Liver (tissue), 3 donors: ENCODE data around the gene SPRN.

Experiments
- CTCF ChIP-seq: fragments of 150-350 bp; IDR thresholded peaks from 2 replicates; pipeline ENCODE4 v1.5.1; 2017; ENCODE audit warnings: improper control_type of control experiment, low read depth, low read length; ENCODE audit not compliant: missing input control
- EGR1 ChIP-seq, 2 donors: IDR thresholded peaks; 2 replicates each; pipeline ENCODE4 v1.6.1; 2016 to 2018; ENCODE audit warnings: antibody characterized with exemption in 2 of 2, low read depth in 2 of 2
- FOXA1 ChIP-seq: IDR thresholded peaks from 2 replicates; pipeline ENCODE4 v1.6.1; 2016; ENCODE audit warnings: antibody characterized with exemption
- GABPA ChIP-seq, 2 donors: IDR thresholded peaks in 1 of 2; conservative IDR thresholded peaks in 1 of 2; 2 replicates each; pipeline ENCODE4 v1.6.1; 2016; ENCODE audit warnings: antibody characterized with exemption in 2 of 2, mild to moderate bottlenecking in 1 of 2, moderate library complexity in 1 of 2
- JUND ChIP-seq, 2 donors: IDR thresholded peaks; 2 replicates each; pipeline ENCODE4 v1.6.1; 2016; ENCODE audit warnings: antibody characterized with exemption in 2 of 2
- MAX ChIP-seq: IDR thresholded peaks from 2 replicates; pipeline ENCODE4 v1.6.1; 2016; ENCODE audit warnings: antibody characterized with exemption
- NR2F2 ChIP-seq: IDR thresholded peaks from 2 replicates; pipeline ENCODE4 v1.6.1; 2016; ENCODE audit warnings: antibody characterized with exemption
- RAD21 ChIP-seq, 2 donors: IDR thresholded peaks; 2 replicates each; pipeline ENCODE4 v1.6.1; 2016; ENCODE audit warnings: antibody characterized with exemption in 2 of 2, mild to moderate bottlenecking in 2 of 2
- RXRA ChIP-seq, 2 donors: IDR thresholded peaks; 2 replicates each; pipeline ENCODE4 v1.6.1; 2017 to 2018; ENCODE audit warnings: antibody characterized with exemption in 2 of 2, mild to moderate bottlenecking in 1 of 2
- SP1 ChIP-seq: IDR thresholded peaks from 2 replicates; pipeline ENCODE4 v1.6.1; 2018; ENCODE audit warnings: antibody characterized with exemption, mild to moderate bottlenecking
- TAF1 ChIP-seq: conservative IDR thresholded peaks from 2 replicates; pipeline ENCODE4 v1.6.1; 2016; ENCODE audit warnings: antibody characterized with exemption, mild to moderate bottlenecking
- YY1 ChIP-seq: IDR thresholded peaks from 2 replicates; pipeline ENCODE4 v1.6.1; 2016; ENCODE audit warnings: antibody characterized with exemption, mild to moderate bottlenecking
- ZBTB33 ChIP-seq: IDR thresholded peaks from 2 replicates; pipeline ENCODE4 v1.6.1; 2016; ENCODE audit warnings: antibody characterized with exemption
- donor health status: healthy.
- donor health status: healthy.

DNA sequence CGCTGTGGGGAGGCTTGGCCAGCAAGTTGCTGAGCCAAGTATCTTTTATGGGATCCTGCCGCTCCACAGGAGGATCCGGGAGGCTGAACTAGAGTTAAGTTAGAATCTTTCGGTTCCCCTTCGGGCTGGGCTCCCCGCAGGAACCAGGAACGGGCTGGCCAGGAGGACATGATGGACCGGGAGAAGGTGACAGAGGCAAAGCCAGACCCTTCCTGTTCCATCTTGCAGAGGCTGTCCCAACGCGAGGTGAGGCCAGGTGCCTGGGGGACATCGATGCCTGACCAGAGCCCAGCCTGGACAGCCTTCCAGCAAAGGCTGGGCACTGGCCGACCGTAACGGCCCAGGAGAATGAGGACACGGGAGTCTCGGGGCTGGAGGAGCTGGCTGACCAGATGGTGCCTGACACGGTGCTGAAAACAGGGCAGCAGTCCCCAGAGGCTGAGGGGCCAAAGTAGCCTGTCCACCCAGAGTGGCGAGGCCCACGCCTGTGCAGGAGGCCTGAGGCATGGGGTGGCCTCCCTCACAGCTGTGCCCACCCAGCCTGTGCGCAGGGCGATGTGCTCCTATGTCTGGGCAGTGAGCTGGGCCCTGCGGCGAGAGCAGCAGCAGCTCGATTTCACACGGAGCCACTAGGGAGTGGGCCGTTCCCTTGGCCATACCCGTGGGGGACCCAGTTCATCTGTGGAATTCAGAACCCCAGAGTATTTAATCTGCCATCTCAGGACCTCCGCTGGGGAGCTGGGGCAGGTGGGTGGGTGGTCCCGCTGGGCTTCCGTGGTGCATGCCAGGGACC is 47.2 kb downstream of the SPRN start:
- no peak for TF ChIP-seq CTCF
- TF ChIP-seq FOXA1 = no peak
- no peak for TF ChIP-seq RAD21 (IDR thresholded peaks at IDR 0.05)
- no peak for TF ChIP-seq EGR1 (IDR thresholded peaks at IDR 0.05; ENCODE audit: low read depth in 2 of 2)
- TF ChIP-seq ZBTB33 = no peak
- no peak for TF ChIP-seq SP1
- TF ChIP-seq GABPA (IDR thresholded peaks at IDR 0.05 in 1 of 2, conservative IDR thresholded peaks at IDR 0.05 in 1 of 2) = no peak
- TF ChIP-seq TAF1 = no peak
- TF ChIP-seq MAX = no peak
- TF ChIP-seq NR2F2 = no peak
- no peak for TF ChIP-seq JUND (IDR thresholded peaks at IDR 0.05)
- TF ChIP-seq YY1 = no peak
- TF ChIP-seq RXRA (IDR thresholded peaks at IDR 0.05) = no peak
